Panc1 (cell line): ENCODE data around the gene STOX2. TPM values are rescaled to one million over a fixed set of nuclear protein-coding genes. Genes with fewer than 3 reads are reported as not detected.

Experiments used
- ATAC-seq: fragments of 200-7000 bp; cut with Tn5 transposase; 2 replicates; pipeline ENCODE4 v1.9.1; 2020; ENCODE audit warnings: mild to moderate bottlenecking, moderate library complexity
- BruUV-seq: library from RNA; stranded (reverse); fragments of 400-500 nt; replicated peaks from 2 replicates; lab custom pipeline; 2021; lab: Mats Ljungman, UMichigan
- CTCF ChIA-PET: fragments of 300-600 bp; sonication (Branson Sonifier 250); formaldehyde crosslinking; loops from one replicate; lab custom pipeline; 2022; ENCODE audit warnings: antibody characterized with exemption; lab: Charles Lee
- POLR2A ChIA-PET: fragments of 300-600 bp; sonication (Branson Sonifier 250); formaldehyde crosslinking; loops from one replicate; lab custom pipeline; 2022; ENCODE audit warnings: antibody characterized with exemption; lab: Charles Lee
- DNase-seq: peaks from one replicate; pipeline ENCODE4 v3.0.0-alpha.2; 2010; ENCODE audit warnings: low read depth, low spot score
- H3K27ac ChIP-seq: 2 replicates; pipeline ENCODE4 v1.5.1; 2011; ENCODE audit warnings: mild to moderate bottlenecking, low read length, inconsistent platforms
- H3K27me3 ChIP-seq: fragments of 200-500 bp; sonication (Bioruptor generic); 2 replicates; pipeline ENCODE4 v1.6.0; 2014; ENCODE audit warnings: low read length, inconsistent platforms; ENCODE audit not compliant: control insufficient read depth, insufficient read depth
- H3K36me3 ChIP-seq: fragments of 200-500 bp; sonication (Bioruptor generic); 2 replicates; pipeline ENCODE4 v1.5.1; 2014; ENCODE audit warnings: inconsistent platforms, mild to moderate bottlenecking, low read length, moderate library complexity; ENCODE audit not compliant: control insufficient read depth, insufficient read depth
- H3K4me1 ChIP-seq: 2 replicates; pipeline ENCODE4 v1.5.1; 2011; ENCODE audit warnings: inconsistent platforms, mild to moderate bottlenecking, low read length, moderate library complexity; ENCODE audit not compliant: control insufficient read depth, insufficient read depth
- H3K4me3 ChIP-seq, 2 experiments: 2 replicates each; pipeline ENCODE4 v1.5.1; 2011 to 2012; ENCODE audit warnings: low read depth in 2 of 2, low read length in 2 of 2, mild to moderate bottlenecking in 2 of 2, inconsistent platforms in 1 of 2, moderate library complexity in 1 of 2
- H3K9me3 ChIP-seq: fragments of 200-500 bp; sonication (Bioruptor generic); 2 replicates; pipeline ENCODE4 v1.5.1; 2014; ENCODE audit warnings: low read depth, mild to moderate bottlenecking, inconsistent platforms, low read length, moderate library complexity; ENCODE audit not compliant: control insufficient read depth, insufficient read depth
- CTCF ChIP-seq: fragments of 450-650 bp; IDR thresholded peaks from 2 replicates; pipeline ENCODE4 v1.5.1; 2017; ENCODE audit warnings: mild to moderate bottlenecking
- POLR2AphosphoS5 ChIP-seq: IDR thresholded peaks from 2 replicates; pipeline ENCODE4 v1.6.1; 2012; ENCODE audit warnings: mild to moderate bottlenecking, low read depth, low read length, moderate library complexity
- REST ChIP-seq, 2 experiments: IDR thresholded peaks; 2 replicates each; pipeline ENCODE4 v1.6.1; 2011 to 2012; ENCODE audit warnings: low read depth in 2 of 2, control low read depth in 1 of 2, low read length in 1 of 2, mild to moderate bottlenecking in 1 of 2, moderate library complexity in 1 of 2; ENCODE audit not compliant: insufficient read depth in 1 of 2
- SIN3A ChIP-seq: IDR thresholded peaks from 2 replicates; pipeline ENCODE4 v1.6.1; 2012; ENCODE audit warnings: low read depth, mild to moderate bottlenecking, low read length, moderate library complexity, borderline replicate concordance; ENCODE audit not compliant: insufficient read depth
- TCF7L2 ChIP-seq: IDR thresholded peaks from 2 replicates; pipeline ENCODE4 v1.6.1; 2011; ENCODE audit warnings: mild to moderate bottlenecking, low read depth, low read length, inconsistent platforms
- in situ Hi-C: cut with HindIII; loops from 2 replicates; pipeline ENCODE4 v1.10.0; 2016; ENCODE audit warnings: low sequenced_read_pairs, low pct_unique_long_range_greater_than_20kb
- intact Hi-C: fragments of 100-400 bp; cut with micrococcal nuclease; formaldehyde crosslinking; loops from one replicate; pipeline ENCODE4 v1.10.0; 2022; ENCODE audit not compliant: unreplicated experiment
- total RNA-seq: library from RNA; stranded (reverse); gene quantifications from one replicate; pipeline ENCODE4 v1.2.1, GENCODE V29; 2021; ENCODE audit not compliant: unreplicated experiment

Gene STOX2
- total RNA-seq, 1 experiment from 2014 or later, result 10.6 TPM

GRCh38 chr4:183872531-183872930 lies 32.6 kb upstream of the STOX2 start:
- ATAC-seq, result no peak
- in situ Hi-C loops, result no loop called here
- no peak overlapping the region for H3K27ac ChIP-seq
- H3K9me3 ChIP-seq, result no peaks in the 10 kb centered on the region
- H3K4me3 ChIP-seq, result no peak overlapping the region
- no TSS peak for BruUV-seq
- H3K36me3 ChIP-seq, result no peaks in the 10 kb centered on the region
- ChIA-PET POLR2A (no interaction called here), CTCF (no interaction called here)
- no peak for DNase-seq
- intact Hi-C loops, result no loop called here
- H3K4me1 ChIP-seq, result no peaks in the 10 kb centered on the region
- H3K27me3 ChIP-seq, result no peaks in the 10 kb centered on the region
- TF ChIP-seq SIN3A (no peak), POLR2AphosphoS5 (no peak), CTCF (no peak), REST (IDR thresholded peaks at IDR 0.05; ENCODE audit: insufficient read depth in 1 of 2, low read depth in 2 of 2, low read length in 1 of 2) (no peak), TCF7L2 (no peak)

GRCh38 chr4:183873409-183874185 lies 31.5 kb upstream of the STOX2 start:
- ATAC-seq (no peak), DNase-seq (no peak)
- Histone ChIP-seq H3K4me3 (no peak overlapping the region), H3K27me3 (no peaks in the 10 kb centered on the region), H3K36me3 (no peaks in the 10 kb centered on the region), H3K4me1 (no peaks in the 10 kb centered on the region), H3K27ac (no peak overlapping the region), H3K9me3 (no peaks in the 10 kb centered on the region)
- TF ChIP-seq CTCF (no peak), TCF7L2 (no peak), POLR2AphosphoS5 (no peak), REST (IDR thresholded peaks at IDR 0.05; ENCODE audit: insufficient read depth in 1 of 2, low read depth in 2 of 2, low read length in 1 of 2) (no peak), SIN3A (no peak)
- CTCF ChIA-PET, result no interaction called here
- intact Hi-C loops, result no loop called here
- in situ Hi-C loops, result no loop called here
- POLR2A ChIA-PET, result interaction anchor here (0.7 kb wide), 1 partner anchor 101 kb away, joined by 8 read pairs; no protein-coding TSS in a partner anchor
- no TSS peak for BruUV-seq
